H7 (cell line): ENCODE data around the gene CRTC1. TPM values are rescaled to one million over a fixed set of nuclear protein-coding genes. Genes with fewer than 3 reads are reported as not detected.
"Not testable (repeated sequence)": the region's sequence is repeated elsewhere in the genome, so short reads cannot be mapped to it uniquely, and the experiment has no call there.

Experiments used
- DNase-seq: peaks from one replicate; pipeline ENCODE4 v3.0.0; 2012
- H3K27me3 ChIP-seq: 2 replicates; pipeline ENCODE4 v1.6.0; 2011; ENCODE audit warnings: mild to moderate bottlenecking, low read length; ENCODE audit not compliant: control insufficient read depth, insufficient read depth
- H3K36me3 ChIP-seq: replicated peaks from 2 replicates; pipeline ENCODE4 v1.5.1; 2011; ENCODE audit warnings: low read length; ENCODE audit not compliant: control insufficient read depth, insufficient read depth
- H3K4me3 ChIP-seq: 2 replicates; pipeline ENCODE4 v1.5.1; 2011; ENCODE audit warnings: low read depth, mild to moderate bottlenecking, control low read depth, low read length, moderate library complexity; ENCODE audit not compliant: insufficient read depth
- total RNA-seq: library from RNA; depleted of rRNA; stranded (reverse); fragments of >200 nt; shearing (Covaris generic); gene quantifications from 2 replicates; pipeline ENCODE4 v1.2.3, GENCODE V29; 2014; rRNA removed

Gene CRTC1
- total RNA-seq, 1 experiment from 2014 or later: 3.7 TPM

- DNase-seq: peak; percentile 9
- H3K36me3 ChIP-seq: no peaks in the 10 kb centered on the region
- H3K4me3 ChIP-seq: no peak overlapping the region
- H3K27me3 ChIP-seq: peaks cover 2% of the 10 kb centered on the region; the same call in 1 of the 2 replicates
These were observed 125.8 kb downstream of the CRTC1 start for GRCh38 chr19:18809149-18809868.

- not testable (repeated sequence) for H3K36me3 ChIP-seq, DNase-seq, H3K4me3 ChIP-seq, H3K27me3 ChIP-seq
These were observed 128.2 kb downstream of the CRTC1 start for GRCh38 chr19:18811638-18812037.

- no peak for DNase-seq
- H3K4me3 ChIP-seq: no peak overlapping the region
- no peaks in the 10 kb centered on the region for H3K36me3 ChIP-seq
- H3K27me3 ChIP-seq: peaks cover 1% of the 10 kb centered on the region; the same call in 1 of the 2 replicates
These were observed 130.6 kb downstream of the CRTC1 start for GRCh38 chr19:18814063-18814462.

- Histone ChIP-seq H3K4me3 (no peak overlapping the region), H3K27me3 (no peaks in the 10 kb centered on the region)
- DNase-seq: no peak
These were observed 132.2 kb downstream of the CRTC1 start for GRCh38 chr19:18815673-18816072.

GRCh38 chr19:18816645-18817044, 133.2 kb downstream of the CRTC1 start:
- not testable (repeated sequence) for DNase-seq, H3K36me3 ChIP-seq, H3K27me3 ChIP-seq, H3K4me3 ChIP-seq

More at GRCh38 chr19:18815673-18816072, 132.2 kb downstream of the CRTC1 start:
- H3K36me3 ChIP-seq: no peaks in the 10 kb centered on the region

GRCh38 chr19:18817574-18817973, 134.1 kb downstream of the CRTC1 start:
- no peak for DNase-seq
- no peaks in the 10 kb centered on the region for H3K27me3 ChIP-seq
- H3K4me3 ChIP-seq: no peak overlapping the region
- H3K36me3 ChIP-seq: no peaks in the 10 kb centered on the region

- no peaks in the 10 kb centered on the region for H3K36me3 ChIP-seq
- DNase-seq: no peak
- no peak overlapping the region for H3K4me3 ChIP-seq
These were observed 145.3 kb downstream of the CRTC1 start for GRCh38 chr19:18828786-18829185.

GRCh38 chr19:18830488-18830887, 147.0 kb downstream of the CRTC1 start:
- no peak for DNase-seq
- Histone ChIP-seq H3K27me3 (peaks cover 1% of the 10 kb centered on the region; the same call in 1 of the 2 replicates), H3K4me3 (no peak overlapping the region), H3K36me3 (no peaks in the 10 kb centered on the region)

More at GRCh38 chr19:18828786-18829185, 145.3 kb downstream of the CRTC1 start:
- H3K27me3 ChIP-seq: peaks cover 1% of the 10 kb centered on the region; the same call in 1 of the 2 replicates

GRCh38 chr19:18831524-18832305, 148.2 kb downstream of the CRTC1 start, which contains the start of gene UPF1:
UPF1 (plus strand) TSS chr19:18831959; CDS start chr19:18832210, 251 bp downstream.
- H3K36me3 ChIP-seq: no peaks in the 10 kb centered on the region
- H3K4me3 ChIP-seq: peak within 1 kb of the TSS; percentile 85
- H3K27me3 ChIP-seq: peaks cover 1% of the 10 kb centered on the region; the same call in 1 of the 2 replicates
- DNase-seq: peak; percentile 98

Other genes with a start within 250 kb of the CRTC1 start
- gene ISYNA1, start 245.5 kb upstream of the CRTC1 start, total RNA-seq: 183 and 212 TPM in 2 replicates
- 16.4 and 17.0 TPM in 2 replicates for gene ELL, start 161.6 kb upstream of the CRTC1 start, total RNA-seq
- 446 and 481 TPM in 2 replicates for gene FKBP8, start 140.1 kb upstream of the CRTC1 start, total RNA-seq
- gene KXD1, start 125.8 kb upstream of the CRTC1 start, total RNA-seq: 190 and 202 TPM in 2 replicates
- 1,268 and 1,295 TPM in 2 replicates for gene UBA52, start 111.8 kb upstream of the CRTC1 start, total RNA-seq
- gene REX1BD, start 94.9 kb upstream of the CRTC1 start, total RNA-seq: 117 TPM in 2 replicates
- gene CRLF1, start 76.9 kb upstream of the CRTC1 start, total RNA-seq: 47.4 and 52.8 TPM in 2 replicates
- gene TMEM59L, start 70.8 kb upstream of the CRTC1 start, total RNA-seq: 1.8 and 3.5 TPM in 2 replicates
- 7.1 and 11.7 TPM in 2 replicates for gene KLHL26, start 46.7 kb upstream of the CRTC1 start, total RNA-seq
- gene COMP, start 107.6 kb downstream of the CRTC1 start, total RNA-seq: not detected in 2 replicates
- gene UPF1, start 148.3 kb downstream of the CRTC1 start, total RNA-seq: 92.6 and 95.8 TPM in 2 replicates
- 7.8 and 8.5 TPM in 2 replicates for gene CERS1, start 212.5 kb downstream of the CRTC1 start, total RNA-seq
- gene COPE, start 235.7 kb downstream of the CRTC1 start, total RNA-seq: 253 and 306 TPM in 2 replicates
- gene DDX49, start 236.0 kb downstream of the CRTC1 start, total RNA-seq: 44.7 and 63.1 TPM in 2 replicates